ENCODE measurements around the gene LPP.

DNA sequence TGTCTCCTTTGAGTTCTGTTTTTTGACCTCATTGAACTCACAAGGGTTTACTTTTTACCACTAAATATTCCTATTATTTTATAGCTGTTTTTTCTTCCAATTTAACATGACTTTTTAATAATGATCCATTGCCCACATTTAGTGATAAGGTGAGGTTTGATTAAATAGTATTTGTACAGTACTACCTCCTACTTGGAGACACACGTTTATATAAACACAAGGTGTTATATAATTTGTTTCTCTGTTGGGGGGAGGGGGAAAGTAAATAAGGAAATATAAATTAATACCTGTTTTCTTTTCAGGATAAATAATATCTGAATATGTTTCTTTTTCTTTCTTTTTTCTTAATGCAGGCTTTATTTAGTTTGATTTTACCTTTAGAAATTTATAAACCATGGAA, 281.3 kb downstream of the LPP start:
- TF ChIP-seq, protein P1, sequence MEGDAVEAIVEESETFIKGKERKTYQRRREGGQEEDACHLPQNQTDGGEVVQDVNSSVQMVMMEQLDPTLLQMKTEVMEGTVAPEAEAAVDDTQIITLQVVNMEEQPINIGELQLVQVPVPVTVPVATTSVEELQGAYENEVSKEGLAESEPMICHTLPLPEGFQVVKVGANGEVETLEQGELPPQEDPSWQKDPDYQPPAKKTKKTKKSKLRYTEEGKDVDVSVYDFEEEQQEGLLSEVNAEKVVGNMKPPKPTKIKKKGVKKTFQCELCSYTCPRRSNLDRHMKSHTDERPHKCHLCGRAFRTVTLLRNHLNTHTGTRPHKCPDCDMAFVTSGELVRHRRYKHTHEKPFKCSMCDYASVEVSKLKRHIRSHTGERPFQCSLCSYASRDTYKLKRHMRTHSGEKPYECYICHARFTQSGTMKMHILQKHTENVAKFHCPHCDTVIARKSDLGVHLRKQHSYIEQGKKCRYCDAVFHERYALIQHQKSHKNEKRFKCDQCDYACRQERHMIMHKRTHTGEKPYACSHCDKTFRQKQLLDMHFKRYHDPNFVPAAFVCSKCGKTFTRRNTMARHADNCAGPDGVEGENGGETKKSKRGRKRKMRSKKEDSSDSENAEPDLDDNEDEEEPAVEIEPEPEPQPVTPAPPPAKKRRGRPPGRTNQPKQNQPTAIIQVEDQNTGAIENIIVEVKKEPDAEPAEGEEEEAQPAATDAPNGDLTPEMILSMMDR (IDR thresholded peaks at IDR 0.05; ENCODE audit: insufficient read depth, low read length, poor library complexity, severe bottlenecking), result no peak
- TF ChIP-seq EZH2phosphoT487 (conservative IDR thresholded peaks at IDR 0.05; ENCODE audit: low read length), result no peak

All from SU-DHL-6 (cell line).